Loucy (cell line): Measurements from ENCODE around the gene CCDC141.

Experiments
- H2AFZ ChIP-seq: fragments of 200-600 bp; sonication (generic); 2 replicates; pipeline ENCODE4 v1.6.0; 2016; ENCODE audit warnings: antibody characterized with exemption, mild to moderate bottlenecking, low read length, moderate library complexity
- H3F3A ChIP-seq: fragments of 200-600 bp; 2 replicates; pipeline ENCODE4 v1.6.0; 2016; ENCODE audit warnings: antibody characterized with exemption, low read depth, mild to moderate bottlenecking
- H3K27me3 ChIP-seq: fragments of 200-600 bp; sonication (generic); 2 replicates; pipeline ENCODE4 v1.6.1; 2014; ENCODE audit warnings: low read length, mild to moderate bottlenecking; ENCODE audit not compliant: insufficient read depth, poor library complexity, severe bottlenecking
- H3K36me3 ChIP-seq: fragments of 200-600 bp; sonication (generic); 2 replicates; pipeline ENCODE4 v1.6.1; 2016; ENCODE audit warnings: low read length; ENCODE audit not compliant: insufficient read depth
- H3K4me1 ChIP-seq: fragments of 200-600 bp; sonication (generic); 2 replicates; pipeline ENCODE4 v1.5.1; 2014; ENCODE audit warnings: low read length, mild to moderate bottlenecking; ENCODE audit not compliant: insufficient read depth, poor library complexity, severe bottlenecking
- H3K4me2 ChIP-seq: fragments of 200-600 bp; sonication (generic); 2 replicates; pipeline ENCODE4 v1.6.0; 2014; ENCODE audit warnings: antibody characterized with exemption, low read length, low read depth, mild to moderate bottlenecking; ENCODE audit not compliant: poor library complexity, severe bottlenecking
- H3K4me3 ChIP-seq: fragments of 200-600 bp; sonication (generic); 2 replicates; pipeline ENCODE4 v1.5.1; 2014; ENCODE audit warnings: low read length, mild to moderate bottlenecking, mixed read lengths; ENCODE audit not compliant: poor library complexity, severe bottlenecking
- H3K79me2 ChIP-seq: fragments of 200-600 bp; sonication (generic); 2 replicates; pipeline ENCODE4 v1.6.1; 2014; ENCODE audit warnings: low read length; ENCODE audit not compliant: insufficient read depth
- H3K9ac ChIP-seq: fragments of 200-600 bp; sonication (generic); 2 replicates; pipeline ENCODE4 v1.6.0; 2014; ENCODE audit warnings: mild to moderate bottlenecking, low read depth, low read length, moderate library complexity; ENCODE audit not compliant: poor library complexity, severe bottlenecking
- H3K9me2 ChIP-seq: fragments of 200-600 bp; sonication (generic); replicated peaks from 2 replicates; pipeline ENCODE4 v1.6.1; 2016; ENCODE audit warnings: low read depth, low read length, mixed read lengths
- H3K9me3 ChIP-seq: fragments of 200-600 bp; sonication (generic); 2 replicates; pipeline ENCODE4 v1.6.1; 2014; ENCODE audit warnings: mild to moderate bottlenecking, antibody characterized with exemption, low read length, low read depth; ENCODE audit not compliant: insufficient read depth
- H4K20me1 ChIP-seq: fragments of 200-600 bp; sonication (generic); 2 replicates; pipeline ENCODE4 v1.6.0; 2014; ENCODE audit warnings: antibody characterized with exemption, low read length, mild to moderate bottlenecking; ENCODE audit not compliant: insufficient read depth, poor library complexity, severe bottlenecking
- EZH2phosphoT487 ChIP-seq: fragments of 200-600 bp; IDR thresholded peaks from 2 replicates; pipeline ENCODE4 v1.6.1; 2018; ENCODE audit warnings: antibody characterized with exemption, mild to moderate bottlenecking, moderate library complexity, borderline replicate concordance
- TF ChIP-seq, protein P1 (sequence below): fragments of 200-600 bp; sonication (generic); conservative IDR thresholded peaks from 2 replicates; pipeline ENCODE4 v1.5.1; 2014; ENCODE audit warnings: mild to moderate bottlenecking, antibody characterized with exemption, low read length

Gene CCDC141

GRCh38 chr2:178949584-178949983 is 100.4 kb downstream of the CCDC141 start:
- TF ChIP-seq, protein P1, sequence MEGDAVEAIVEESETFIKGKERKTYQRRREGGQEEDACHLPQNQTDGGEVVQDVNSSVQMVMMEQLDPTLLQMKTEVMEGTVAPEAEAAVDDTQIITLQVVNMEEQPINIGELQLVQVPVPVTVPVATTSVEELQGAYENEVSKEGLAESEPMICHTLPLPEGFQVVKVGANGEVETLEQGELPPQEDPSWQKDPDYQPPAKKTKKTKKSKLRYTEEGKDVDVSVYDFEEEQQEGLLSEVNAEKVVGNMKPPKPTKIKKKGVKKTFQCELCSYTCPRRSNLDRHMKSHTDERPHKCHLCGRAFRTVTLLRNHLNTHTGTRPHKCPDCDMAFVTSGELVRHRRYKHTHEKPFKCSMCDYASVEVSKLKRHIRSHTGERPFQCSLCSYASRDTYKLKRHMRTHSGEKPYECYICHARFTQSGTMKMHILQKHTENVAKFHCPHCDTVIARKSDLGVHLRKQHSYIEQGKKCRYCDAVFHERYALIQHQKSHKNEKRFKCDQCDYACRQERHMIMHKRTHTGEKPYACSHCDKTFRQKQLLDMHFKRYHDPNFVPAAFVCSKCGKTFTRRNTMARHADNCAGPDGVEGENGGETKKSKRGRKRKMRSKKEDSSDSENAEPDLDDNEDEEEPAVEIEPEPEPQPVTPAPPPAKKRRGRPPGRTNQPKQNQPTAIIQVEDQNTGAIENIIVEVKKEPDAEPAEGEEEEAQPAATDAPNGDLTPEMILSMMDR, result no peak
- TF ChIP-seq EZH2phosphoT487, result no peak
- Histone ChIP-seq H3K79me2 (no peaks in the 10 kb centered on the region), H3K9ac (no peak overlapping the region), H3K4me3 (no peak overlapping the region), H3K27me3 (no peaks in the 10 kb centered on the region), H4K20me1 (no peaks in the 10 kb centered on the region), H3K36me3 (no peaks in the 10 kb centered on the region), H3K4me1 (no peaks in the 10 kb centered on the region), H3K4me2 (no peak overlapping the region), H3F3A (no peaks in the 10 kb centered on the region), H3K9me3 (no peaks in the 10 kb centered on the region), H3K9me2 (no peaks in the 10 kb centered on the region), H2AFZ (no peak overlapping the region)

DNA sequence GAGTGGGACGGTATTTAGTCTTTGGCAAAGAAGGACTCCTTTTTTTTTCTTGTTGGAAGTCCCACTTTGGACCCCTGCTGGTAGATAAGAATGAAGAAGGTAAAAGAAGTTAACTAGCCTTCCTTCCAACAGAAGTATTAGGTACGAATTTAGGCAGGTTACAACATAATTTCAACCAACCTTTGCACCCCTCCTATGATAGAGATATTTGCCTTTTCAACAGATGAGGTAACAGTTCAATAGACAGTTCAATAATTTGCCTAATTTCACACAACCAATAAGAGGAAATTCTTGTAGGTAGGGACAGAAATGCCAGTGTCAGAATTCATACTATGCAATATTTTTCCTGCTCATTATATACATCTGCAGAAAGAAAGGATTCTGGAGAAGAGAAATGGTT is 100.8 kb downstream of the CCDC141 start:
- H3K79me2 ChIP-seq, result no peaks in the 10 kb centered on the region
- H3K9ac ChIP-seq, result no peak overlapping the region
- no peaks in the 10 kb centered on the region for H3K27me3 ChIP-seq
- no peaks in the 10 kb centered on the region for H3K9me3 ChIP-seq
- no peaks in the 10 kb centered on the region for H3K9me2 ChIP-seq
- no peaks in the 10 kb centered on the region for H3F3A ChIP-seq
- no peaks in the 10 kb centered on the region for H3K4me1 ChIP-seq
- H2AFZ ChIP-seq, result no peak overlapping the region
- no peaks in the 10 kb centered on the region for H3K36me3 ChIP-seq
- H3K4me3 ChIP-seq, result no peak overlapping the region
- H4K20me1 ChIP-seq, result no peaks in the 10 kb centered on the region
- H3K4me2 ChIP-seq, result no peak overlapping the region
- TF ChIP-seq, protein P1, result no peak
- TF ChIP-seq EZH2phosphoT487, result no peak

- no peaks in the 10 kb centered on the region for H3K36me3 ChIP-seq
- no peaks in the 10 kb centered on the region for H4K20me1 ChIP-seq
- no peak overlapping the region for H3K4me3 ChIP-seq
- H3K4me2 ChIP-seq, result no peak overlapping the region
- no peaks in the 10 kb centered on the region for H3K79me2 ChIP-seq
- H3K9ac ChIP-seq, result no peak overlapping the region
- TF ChIP-seq, protein P1, result no peak
- TF ChIP-seq EZH2phosphoT487, result no peak
- no peaks in the 10 kb centered on the region for H3F3A ChIP-seq
- no peak overlapping the region for H2AFZ ChIP-seq
- H3K4me1 ChIP-seq, result no peaks in the 10 kb centered on the region
- no peaks in the 10 kb centered on the region for H3K9me2 ChIP-seq
- H3K9me3 ChIP-seq, result no peaks in the 10 kb centered on the region
- no peaks in the 10 kb centered on the region for H3K27me3 ChIP-seq
Observed at GRCh38 chr2:178947006-178947405, 102.9 kb downstream of the CCDC141 start.
